Testis (tissue), 2 donors: ENCODE results near the gene ZBTB11.

Experiments used
- CTCF ChIP-seq, 3 experiments: fragments of 450-650 bp in 2 of 3; fragments of 200-600 bp in 1 of 3; sonication (generic) in 1 of 3; IDR thresholded peaks; one replicate each; pipeline ENCODE4 v1.5.1; 2016 to 2019; ENCODE audit warnings: antibody characterized with exemption in 3 of 3, mild to moderate bottlenecking in 2 of 3, moderate library complexity in 1 of 3
- POLR2A ChIP-seq: fragments of 450-650 bp; IDR thresholded peaks from one replicate; pipeline ENCODE4 v1.6.1; 2017; ENCODE audit warnings: antibody characterized with exemption, mild to moderate bottlenecking, moderate library complexity

- TF ChIP-seq CTCF (IDR thresholded peaks at IDR 0.05) (no peak), POLR2A (no peak)
These were observed 9.0 kb upstream of the ZBTB11 start for GRCh38 chr3:101685870-101686307.
